Ramos (cell line): Measurements from ENCODE around the gene SLC39A9.

Source experiments
- in situ Hi-C: fragments of 300-500 bp; cut with MboI; formaldehyde crosslinking; loops from one replicate; pipeline ENCODE4 v1.14.3; 2022; ENCODE audit warnings: low sequenced_read_pairs; ENCODE audit not compliant: unreplicated experiment

The SLC39A9 gene

GRCh38 chr14:69398053-69398817, at the start of gene SLC39A9, which contains the start of gene ERH:
Gene SLC39A9 (plus strand): TSS chr14:69398692. CDS start chr14:69399370, 678 bp downstream.
Gene ERH (minus strand): TSS chr14:69398299. CDS start chr14:69398233, 66 bp downstream.
- in situ Hi-C loops, result loop anchor here (5.0 kb wide), 1 partner anchor 44 kb away; no protein-coding TSS in a partner anchor

GRCh38 chr14:69349091-69349777, 49.3 kb upstream of the SLC39A9 start:
- in situ Hi-C loops, result no loop called here

DNA sequence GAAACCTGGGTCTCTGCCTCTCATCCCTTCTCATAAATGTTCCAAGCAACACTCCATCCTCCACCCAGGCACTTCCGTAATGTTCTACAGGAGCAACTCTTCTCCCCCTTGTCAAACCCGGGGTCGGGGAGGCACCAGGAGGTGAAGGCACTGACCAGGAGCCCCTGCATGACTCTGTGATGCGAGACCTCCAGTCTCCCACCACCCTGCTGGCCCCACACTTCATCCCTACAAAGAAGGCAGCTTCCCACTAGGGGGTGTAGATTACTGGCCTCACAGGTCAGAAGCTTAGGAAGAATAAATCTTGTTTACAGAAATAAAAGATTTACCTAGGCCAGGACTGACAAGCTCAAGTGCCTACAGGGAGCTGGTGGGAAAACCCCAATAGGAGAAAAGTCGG, 47.6 kb upstream of the SLC39A9 start:
- in situ Hi-C loops, result no loop called here

GRCh38 chr14:69351385-69351784, 47.1 kb upstream of the SLC39A9 start:
- in situ Hi-C loops, result no loop called here

- in situ Hi-C loops, result no loop called here
Measured at GRCh38 chr14:69351911-69352310, 46.6 kb upstream of the SLC39A9 start.

GRCh38 chr14:69353168-69353567, 45.3 kb upstream of the SLC39A9 start:
- in situ Hi-C loops, result no loop called here

GRCh38 chr14:69354383-69355153, 43.9 kb upstream of the SLC39A9 start:
- in situ Hi-C loops, result no loop called here

- in situ Hi-C loops, result no loop called here
Measured at GRCh38 chr14:69355154-69355597, 43.3 kb upstream of the SLC39A9 start.

DNA sequence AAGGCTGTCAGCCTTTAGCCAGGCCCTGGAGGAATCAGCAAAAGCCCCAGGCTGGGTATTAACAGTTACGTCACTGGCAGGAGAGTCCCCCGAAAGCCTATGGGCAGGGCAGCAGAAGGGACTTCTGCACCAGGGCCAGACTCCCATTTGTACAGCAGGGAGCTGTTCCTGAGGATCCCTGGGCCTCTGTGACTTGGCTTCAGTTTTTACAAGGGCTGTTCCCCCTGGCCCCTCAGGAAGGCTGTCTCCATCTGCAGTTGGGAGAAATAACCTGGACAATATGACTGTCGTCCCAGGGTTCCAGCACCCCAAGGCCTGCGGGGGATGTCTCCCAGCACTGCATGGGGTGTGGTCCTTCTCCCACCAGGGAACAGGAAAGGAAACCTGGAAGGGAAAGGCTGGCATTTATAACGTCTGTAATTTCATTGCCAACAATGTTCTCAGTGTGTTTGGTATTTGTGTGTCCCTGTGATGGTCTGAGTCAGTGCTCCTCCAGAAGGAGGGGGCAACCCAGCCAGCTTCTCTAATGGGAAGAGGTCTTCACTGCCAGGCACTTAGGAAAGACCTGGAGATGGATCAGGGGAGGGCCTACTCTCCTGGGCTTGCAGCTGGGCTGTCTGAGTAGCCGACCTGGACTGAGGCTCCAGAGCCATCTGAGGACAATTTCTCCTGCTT, 42.7 kb upstream of the SLC39A9 start:
- in situ Hi-C loops, result no loop called here

GRCh38 chr14:69356903-69357543, 41.5 kb upstream of the SLC39A9 start:
- in situ Hi-C loops, result no loop called here

GRCh38 chr14:69357544-69358200, 40.8 kb upstream of the SLC39A9 start:
- in situ Hi-C loops, result no loop called here

DNA sequence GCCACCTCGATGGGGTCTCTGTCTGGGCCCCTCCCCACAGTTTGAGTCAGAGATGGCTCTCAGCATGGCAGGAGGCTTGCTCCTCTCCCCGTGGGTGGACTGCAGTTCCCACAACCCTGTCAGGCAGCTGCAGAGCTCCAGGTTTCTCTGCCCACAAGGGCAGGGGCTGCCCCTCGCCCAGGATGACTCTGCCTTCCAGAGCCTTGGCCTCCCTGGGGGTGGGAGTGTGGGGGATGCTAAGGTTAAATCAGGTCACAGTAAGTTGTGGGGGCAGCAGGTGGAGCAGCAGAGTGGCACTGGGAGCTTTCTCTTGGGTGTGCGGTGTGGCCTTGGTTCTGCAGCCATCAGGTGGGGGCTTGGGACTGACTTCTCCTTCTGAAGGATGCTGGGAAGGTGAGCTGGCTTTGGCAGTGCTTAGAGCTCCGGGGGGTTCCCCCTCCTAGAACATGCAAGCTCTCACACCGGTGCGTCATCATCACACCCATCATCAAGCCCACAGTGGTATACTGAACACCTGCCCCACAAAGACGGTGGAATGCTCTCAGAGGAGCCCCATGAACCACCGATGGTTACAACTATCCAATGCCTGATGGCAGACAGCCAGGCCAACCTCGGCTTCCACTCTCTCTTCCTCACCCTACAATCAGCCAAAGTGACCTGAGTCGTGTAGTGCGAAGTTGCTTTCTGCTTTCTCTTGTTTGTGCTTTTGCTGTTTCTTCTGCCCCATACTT, 40.1 kb upstream of the SLC39A9 start:
- in situ Hi-C loops, result no loop called here

DNA sequence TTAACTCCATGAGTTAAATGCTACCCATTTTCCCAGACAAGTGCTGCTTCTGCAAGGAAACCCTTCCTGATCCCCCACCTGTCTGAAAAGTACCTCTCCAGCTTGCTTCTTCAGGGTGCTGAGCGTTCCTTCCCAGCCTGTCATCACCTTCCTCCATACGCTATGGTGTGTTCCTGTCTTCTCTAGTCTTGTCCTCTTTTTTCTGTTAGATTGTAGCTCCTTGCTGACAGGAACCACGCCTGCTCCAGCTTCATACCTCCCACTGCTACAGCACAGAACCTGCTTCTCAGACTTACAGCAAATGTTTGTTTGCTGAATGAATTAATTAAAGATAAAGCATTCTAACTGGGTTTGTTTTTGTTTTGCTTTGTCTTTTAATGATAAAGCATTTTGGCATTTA, 39.5 kb upstream of the SLC39A9 start:
- in situ Hi-C loops, result no loop called here

DNA sequence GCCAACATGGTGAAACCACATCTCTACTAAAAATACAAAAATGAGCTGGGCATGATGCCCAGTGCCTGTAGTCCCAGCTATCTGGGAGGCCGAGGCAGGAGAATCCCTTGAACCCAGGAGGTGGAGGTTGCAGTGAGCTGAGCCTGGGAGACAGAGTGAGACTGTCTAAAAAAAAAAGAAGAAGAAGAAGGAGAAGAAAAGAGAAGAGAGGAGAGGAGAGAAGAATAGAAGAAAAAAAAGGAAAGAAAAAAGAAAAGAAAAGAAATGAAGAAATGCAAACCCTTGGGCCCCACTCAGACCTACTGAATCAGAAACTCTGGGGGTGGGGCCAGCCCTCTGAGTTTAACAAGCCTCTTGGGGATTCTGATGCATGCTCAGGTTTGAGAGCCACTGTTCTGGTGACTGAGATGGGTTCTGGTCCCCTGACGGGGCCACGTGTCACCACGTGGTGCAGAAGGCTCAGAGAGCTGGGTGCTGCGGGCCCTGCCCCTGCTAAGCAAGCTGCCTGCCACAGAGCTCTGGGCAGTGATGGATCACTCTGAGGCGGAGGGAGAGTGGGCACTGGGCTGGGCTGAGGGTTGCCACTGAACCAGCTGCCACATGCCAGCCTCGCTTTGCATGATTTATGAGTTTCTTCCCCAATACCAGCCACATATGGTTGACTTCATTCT, 37.9 kb upstream of the SLC39A9 start:
- in situ Hi-C loops, result no loop called here

- in situ Hi-C loops, result no loop called here
Measured at GRCh38 chr14:69363055-69363454, 35.4 kb upstream of the SLC39A9 start.

GRCh38 chr14:69363964-69364363, 34.5 kb upstream of the SLC39A9 start:
- in situ Hi-C loops, result no loop called here

GRCh38 chr14:69364378-69364777, 34.1 kb upstream of the SLC39A9 start:
- in situ Hi-C loops, result no loop called here

DNA sequence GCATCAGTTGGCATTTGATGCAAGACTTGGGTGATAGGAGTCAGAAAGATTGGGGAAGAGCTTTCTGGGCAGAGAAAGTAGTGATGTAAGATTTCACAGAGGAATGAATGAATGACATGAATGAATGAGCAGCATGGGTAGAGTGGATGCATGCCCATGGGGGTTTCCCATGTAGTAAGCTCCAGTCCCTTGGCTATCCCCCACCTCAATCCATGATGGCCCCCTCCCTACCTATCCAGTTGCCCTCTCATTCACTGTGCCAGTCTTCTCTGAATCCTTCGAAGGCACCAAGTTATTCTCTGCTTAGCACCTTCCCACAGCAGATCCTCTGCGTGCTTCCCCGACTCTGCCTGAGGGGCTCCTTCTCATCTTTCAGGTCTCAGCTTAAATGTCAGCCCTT, 32.4 kb upstream of the SLC39A9 start:
- in situ Hi-C loops, result no loop called here
